ENCODE results near the gene CBLB.

GRCh38 chr3:105812194-105812586, 56.6 kb downstream of the CBLB start:
- TF ChIP-seq CTCF (IDR thresholded peaks at IDR 0.05; ENCODE audit: borderline replicate concordance, extremely low read depth, low read length, poor library complexity, severe bottlenecking), result no peak
- TF ChIP-seq EZH2 (IDR thresholded peaks at IDR 0.05; ENCODE audit: borderline replicate concordance, low read depth, low read length, severe bottlenecking), result no peak
